T follicular helper cell (primary cell): ENCODE measurements around the gene FOXC2.

Experiments
- DNase-seq: peaks from one replicate; pipeline ENCODE4 v3.0.0-alpha.2; 2020; ENCODE audit warnings: low read depth

The FOXC2 gene

DNA sequence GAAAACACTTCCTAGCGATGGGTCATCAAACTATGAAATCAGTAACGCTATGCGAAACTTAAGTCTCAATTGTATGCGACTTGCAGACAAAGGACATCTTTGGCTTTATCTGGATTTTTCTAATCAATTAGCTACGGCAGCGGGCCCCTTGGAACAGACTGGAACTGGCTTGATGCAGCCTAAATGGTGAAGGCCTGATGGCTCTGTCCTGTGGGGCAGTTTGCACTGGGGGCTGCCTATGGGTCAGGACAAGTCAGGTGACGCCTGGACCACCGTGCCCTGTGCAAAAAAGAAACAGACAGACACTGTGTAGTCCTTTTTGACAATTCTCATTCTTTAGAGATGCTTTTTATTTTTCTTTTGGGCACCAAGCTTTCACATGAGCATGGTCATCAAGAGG lies 33.6 kb upstream of the FOXC2 start:
- no peak for DNase-seq

DNA sequence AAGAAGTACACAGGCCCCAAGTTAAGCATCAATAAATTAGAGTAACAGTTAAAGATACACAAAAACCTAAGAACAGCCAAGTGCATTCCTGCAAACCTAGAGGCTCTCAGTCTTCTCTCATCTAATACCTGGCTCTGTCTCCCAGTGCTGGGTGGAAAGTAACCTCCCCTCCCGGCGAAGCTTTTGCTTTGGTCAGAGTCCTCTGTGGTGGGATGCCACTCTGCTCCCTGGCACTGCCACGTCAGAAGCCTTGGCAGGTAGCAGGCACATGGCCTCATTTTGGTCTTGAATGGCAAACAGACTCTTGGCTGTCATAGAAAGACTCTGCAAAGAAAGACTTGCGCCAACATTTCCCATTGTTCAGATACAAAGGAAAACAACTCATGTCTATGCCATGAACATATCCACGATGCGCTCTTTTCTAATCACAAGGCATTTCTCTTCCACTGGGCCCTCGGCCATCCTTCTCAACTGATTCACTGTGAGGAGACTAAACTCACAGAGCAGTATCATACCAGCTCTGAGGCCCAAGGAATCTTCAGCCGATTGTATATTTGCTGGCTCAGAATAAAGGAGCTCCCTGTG lies 32.8 kb upstream of the FOXC2 start:
- DNase-seq = no peak

DNA sequence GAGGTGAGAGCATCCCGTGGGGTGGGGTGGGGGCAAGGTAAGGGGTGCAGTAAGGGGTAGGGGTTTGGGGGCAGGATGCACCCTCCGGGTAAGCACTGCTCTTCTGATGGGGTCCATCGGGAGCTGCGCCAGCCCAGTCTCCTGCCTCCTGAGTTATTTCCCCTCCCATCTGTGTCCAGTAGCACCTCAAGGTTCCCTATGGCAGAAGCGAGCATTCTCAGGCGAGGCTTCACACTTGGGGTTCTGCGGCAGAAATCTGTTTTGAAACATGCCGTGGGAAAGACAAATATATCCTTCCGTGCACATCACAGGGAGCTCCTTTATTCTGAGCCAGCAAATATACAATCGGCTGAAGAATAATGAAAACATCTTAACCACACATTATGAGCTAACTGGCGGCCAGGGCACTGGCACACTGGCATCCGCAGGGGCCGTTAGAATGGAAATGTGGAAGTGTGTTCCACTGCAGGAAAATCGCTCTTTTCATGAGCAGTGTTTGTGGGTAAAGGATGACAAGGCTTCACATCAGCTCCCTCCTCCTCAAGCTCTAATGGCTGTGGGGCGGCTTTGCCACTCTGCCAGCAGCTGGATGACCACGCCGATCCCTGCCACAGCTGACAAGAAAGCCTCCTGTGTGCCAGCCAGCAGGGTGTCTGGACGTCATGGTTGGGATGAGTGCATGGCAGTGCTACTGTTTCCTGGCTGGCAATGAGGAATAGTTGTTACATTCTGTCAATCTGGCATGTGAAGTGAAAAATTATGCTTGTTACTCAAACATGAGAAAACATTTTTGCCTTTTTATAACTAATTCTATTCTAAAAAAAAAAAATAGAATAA lies 31.6 kb upstream of the FOXC2 start:
- DNase-seq = no peak

GRCh38 chr16:86536621-86537020 lies 30.0 kb upstream of the FOXC2 start:
- DNase-seq = no peak

DNA sequence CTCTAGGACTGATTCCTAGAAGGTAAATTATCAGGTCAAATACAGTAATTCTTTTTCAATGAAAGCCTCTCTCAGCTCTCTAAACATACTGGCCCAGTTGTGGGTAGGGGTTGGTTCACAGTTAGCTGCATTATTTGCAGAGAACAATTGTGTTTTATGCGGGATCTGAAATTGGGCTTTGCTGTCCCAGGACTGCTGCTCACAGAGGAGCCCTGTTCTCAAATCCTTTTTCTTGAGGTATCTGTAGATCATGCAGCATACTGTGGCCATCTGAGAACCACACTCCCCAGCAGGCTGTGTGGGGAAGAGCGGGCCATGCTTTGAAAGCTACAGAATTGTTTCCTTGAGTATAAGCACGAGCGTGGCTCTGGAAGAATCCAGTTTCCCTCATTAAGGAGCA lies 29.1 kb upstream of the FOXC2 start:
- DNase-seq = no peak

GRCh38 chr16:86538196-86538780 lies 28.3 kb upstream of the FOXC2 start:
- no peak for DNase-seq

DNA sequence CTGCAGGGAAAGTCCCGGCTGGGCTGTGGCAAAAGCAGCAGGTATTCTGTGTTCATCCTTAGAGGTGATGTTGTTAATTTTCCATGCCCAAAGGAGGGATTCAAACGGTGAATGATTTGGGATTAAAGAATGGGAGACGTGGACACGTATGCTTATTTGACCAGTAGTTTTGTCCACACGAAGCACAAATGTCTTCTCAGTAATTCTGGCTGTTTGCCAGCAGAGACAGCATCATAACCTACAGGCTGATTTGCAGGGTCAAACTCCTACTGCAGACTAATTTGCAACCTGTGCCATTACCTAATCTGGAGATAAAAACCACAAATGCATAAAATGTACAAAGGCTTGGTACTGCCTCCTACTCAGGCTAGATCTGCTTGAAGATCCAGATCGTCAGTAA lies 25.7 kb upstream of the FOXC2 start:
- DNase-seq = no peak

DNA sequence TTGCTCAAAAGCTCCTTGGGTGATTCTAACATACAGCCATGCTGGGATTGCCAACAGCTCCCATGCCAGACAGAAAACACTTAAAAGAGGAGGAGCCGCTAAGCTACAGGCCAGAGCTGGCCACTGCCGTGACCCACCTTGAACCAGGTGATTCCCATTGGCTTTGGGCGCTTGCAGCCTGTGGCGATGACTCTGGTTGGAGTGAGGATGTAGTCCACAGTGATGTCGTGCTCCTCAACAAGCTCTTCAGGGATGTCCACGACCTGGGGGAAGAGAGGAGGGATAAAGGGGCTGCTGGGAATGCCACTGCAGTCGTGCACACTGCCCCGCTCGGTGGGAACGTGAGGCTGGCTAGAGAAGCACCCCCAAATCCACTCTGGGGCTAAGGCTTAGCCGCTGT lies 25.1 kb upstream of the FOXC2 start:
- no peak for DNase-seq

GRCh38 chr16:86542756-86543750 lies 23.6 kb upstream of the FOXC2 start:
- DNase-seq = no peak

- no peak for DNase-seq
Observed at GRCh38 chr16:86545481-86545880, 21.1 kb upstream of the FOXC2 start.

- DNase-seq = no peak
Observed at GRCh38 chr16:86545954-86546637, 20.5 kb upstream of the FOXC2 start.

DNA sequence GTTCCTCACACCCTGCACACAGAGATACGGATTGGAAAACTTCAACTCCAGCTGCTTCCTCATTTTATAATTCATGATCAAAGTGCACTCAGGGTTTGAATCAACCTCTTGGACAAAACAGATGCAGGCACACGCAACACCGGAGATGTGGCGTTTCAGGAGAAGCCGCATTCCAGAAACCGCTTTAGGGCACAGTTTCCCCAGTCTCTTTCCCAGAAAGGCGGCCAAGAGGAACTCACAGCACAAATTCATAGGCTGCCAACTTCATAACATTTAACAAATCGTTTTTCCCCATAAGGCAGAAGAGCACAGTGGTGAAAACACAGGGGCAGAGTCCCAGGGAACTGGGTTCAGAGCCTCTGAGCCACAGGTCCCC lies 20.0 kb upstream of the FOXC2 start:
- no peak for DNase-seq

GRCh38 chr16:86547286-86547685 lies 19.3 kb upstream of the FOXC2 start:
- no peak for DNase-seq

GRCh38 chr16:86549076-86549892 lies 17.3 kb upstream of the FOXC2 start:
- DNase-seq = no peak

DNA sequence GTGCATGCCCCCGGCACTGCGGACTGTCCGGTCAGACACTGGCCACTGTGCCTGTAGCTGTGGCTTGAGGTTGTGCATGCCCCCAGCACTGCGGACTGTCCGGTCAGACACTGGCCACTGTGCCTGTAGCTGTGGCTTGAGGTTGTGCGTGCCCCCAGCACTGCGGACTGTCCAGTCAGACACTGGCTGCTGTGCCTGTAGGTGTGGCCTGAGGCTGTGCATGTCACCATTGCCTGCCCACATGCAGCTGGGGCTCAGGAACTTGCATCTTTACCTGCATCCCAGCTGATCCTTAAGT lies 16.8 kb upstream of the FOXC2 start:
- DNase-seq = no peak

- DNase-seq = no peak
Observed at GRCh38 chr16:86550281-86550680, 16.3 kb upstream of the FOXC2 start.

DNA sequence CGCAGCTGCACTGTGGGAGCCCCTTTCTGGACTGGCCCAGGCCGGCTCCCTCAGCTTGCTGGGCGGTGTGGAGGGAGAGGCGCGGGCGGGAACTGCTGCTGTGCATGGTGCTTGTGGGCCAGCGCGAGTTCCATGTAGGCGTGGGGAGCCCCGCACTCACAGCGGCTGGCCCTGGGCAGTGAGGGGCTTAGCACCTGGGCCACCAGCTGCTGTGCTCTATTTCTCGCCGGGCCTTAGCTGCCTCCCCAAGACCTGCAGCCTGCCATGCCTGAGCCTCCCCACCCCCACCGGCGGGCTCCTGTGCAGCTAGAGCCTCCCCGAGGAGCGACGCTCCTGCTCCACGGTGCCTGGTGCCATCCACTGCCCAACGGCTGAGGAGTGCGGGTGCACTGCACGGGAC lies 13.3 kb upstream of the FOXC2 start:
- DNase-seq = no peak

GRCh38 chr16:86554599-86554916 lies 12.1 kb upstream of the FOXC2 start:
- no peak for DNase-seq

DNA sequence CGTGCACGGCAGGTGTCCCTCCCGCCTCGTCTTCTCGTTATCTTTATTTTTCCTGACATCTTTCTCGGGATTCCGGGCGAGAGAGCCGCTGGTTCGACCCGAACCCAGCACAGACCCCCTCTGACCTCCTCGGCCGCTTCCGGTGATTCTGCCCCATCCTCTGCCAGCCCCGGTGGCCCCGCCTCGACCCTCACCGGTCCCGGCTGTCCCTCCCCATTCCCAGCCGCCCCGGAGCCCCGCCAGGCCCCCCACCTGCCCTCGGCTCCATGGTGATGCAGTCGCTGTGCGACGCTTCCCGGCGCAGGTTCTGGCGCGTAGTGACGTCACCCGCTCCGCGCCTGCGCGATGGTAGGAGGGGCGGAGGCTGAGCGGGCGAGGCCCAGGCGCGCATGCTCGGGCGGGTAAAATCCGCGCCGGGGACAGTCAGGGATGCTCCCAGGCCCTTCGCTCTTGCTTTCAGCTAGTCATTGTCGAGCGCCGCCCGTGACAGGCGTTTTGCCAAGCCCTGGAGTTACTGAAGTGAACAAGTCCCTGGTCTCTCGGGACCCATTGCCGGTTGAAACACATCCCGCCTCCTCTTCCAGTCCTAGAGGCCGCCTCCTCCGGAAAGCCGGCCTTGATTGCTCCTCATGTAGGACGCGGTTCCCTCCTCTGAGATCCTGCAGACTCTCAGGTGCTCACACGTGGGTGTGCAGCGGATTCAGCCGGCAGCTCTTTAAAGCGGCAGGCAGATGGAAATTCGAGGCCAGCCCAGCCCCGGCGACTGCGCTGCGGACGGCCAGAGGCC lies 11.5 kb upstream of the FOXC2 start, which contains the start of gene MTHFSD:
TSS of gene MTHFSD (minus strand) at position 319 of the 787 bp plus-strand sequence. CDS start at position 268, 51 bp downstream.
- DNase-seq = peak; percentile 93

DNA sequence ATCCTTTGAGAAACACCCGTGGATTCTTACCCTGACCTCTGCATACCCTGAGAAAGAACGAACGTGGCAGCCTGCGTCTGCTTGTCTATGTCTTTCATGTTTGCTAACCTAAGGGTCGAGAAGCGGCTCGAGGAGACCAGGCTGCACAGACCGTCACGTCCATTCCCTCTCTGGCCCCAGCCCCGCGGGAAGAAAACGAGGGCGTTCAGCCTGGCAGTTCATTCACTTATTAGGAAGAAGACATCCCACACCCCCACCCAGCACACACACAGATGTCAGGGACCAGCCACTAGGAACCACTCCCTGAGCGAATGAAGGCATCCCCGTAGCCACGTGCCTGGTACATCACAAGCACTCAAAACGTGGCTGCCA lies 10.9 kb upstream of the FOXC2 start:
- DNase-seq = no peak
